ENCODE measurements around the gene CLSTN1. TPM values are rescaled to one million over a fixed set of nuclear protein-coding genes. Genes with fewer than 3 reads are reported as not detected.
"Not testable (repeated sequence)": the region's sequence is repeated elsewhere in the genome, so short reads cannot be mapped to it uniquely, and the experiment has no call there.

The CLSTN1 gene
- total and polyA plus RNA-seq, 2 of the 8 experiments (the other 6 are each of a cell fraction or from before 2014, with no cell fraction given) = 34.2 to 97.4 TPM

DNA sequence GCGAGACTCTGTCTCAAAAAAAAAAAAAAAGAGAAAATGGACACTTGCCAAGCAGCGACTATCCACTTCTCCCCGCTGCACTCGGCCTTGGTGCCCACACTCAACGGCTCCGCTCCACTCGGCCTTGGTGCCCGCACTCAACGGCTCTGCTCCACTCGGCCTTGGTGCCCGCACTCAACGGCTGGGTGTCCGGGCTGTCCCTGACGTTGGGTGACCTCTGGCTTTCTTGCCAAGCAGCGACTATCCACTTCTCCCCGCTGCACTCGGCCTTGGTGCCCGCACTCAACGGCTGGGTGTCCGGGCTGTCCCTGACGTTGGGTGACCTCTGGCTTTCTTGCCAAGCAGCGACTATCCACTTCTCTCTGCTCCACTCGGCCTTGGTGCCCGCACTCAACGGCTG lies 61.3 kb downstream of the CLSTN1 start:
- H3K79me2 ChIP-seq (ENCODE audit: control insufficient read depth in 1 of 2, insufficient read depth in 2 of 2, low read length in 2 of 2) = peaks cover 3 to 52% of the 10 kb centered on the region in 2 experiments; a peak in 2 of 4 replicates

More for the DNA sequence above, 61.3 kb downstream of the CLSTN1 start:
- H4K20me1 ChIP-seq (replicated peaks in 1 of 2; ENCODE audit: control insufficient read depth in 1 of 2, insufficient read depth in 2 of 2, low read length in 2 of 2); H2BK12ac ChIP-seq (ENCODE audit: low read depth, low read length); H3K4me2 ChIP-seq (ENCODE audit: insufficient read depth in 1 of 2, low read depth in 2 of 2, low read length in 2 of 2); H3K9ac ChIP-seq (replicated peaks in 1 of 4; ENCODE audit: extremely low read depth in 1 of 4, low read depth in 3 of 4, low read length in 3 of 4); H2BK5ac ChIP-seq (ENCODE audit: low read depth, low read length); H3K23me2 ChIP-seq (ENCODE audit: low read depth, low read length); H4K91ac ChIP-seq (replicated peaks; ENCODE audit: insufficient read length, low read length); H3K36me3 ChIP-seq (ENCODE audit: control insufficient read depth in 2 of 4, insufficient read depth in 4 of 4, low read length in 3 of 4); H3K18ac ChIP-seq (ENCODE audit: extremely low read depth, low read length); H3K27ac ChIP-seq (ENCODE audit: low read depth, low read length); H2AK5ac ChIP-seq (ENCODE audit: low read depth, low read length); H3K23ac ChIP-seq (ENCODE audit: insufficient read length); DNase-seq (ENCODE audit: low read depth in 1 of 2, low spot score in 2 of 2); H2BK15ac ChIP-seq (ENCODE audit: low read length); H2BK20ac ChIP-seq (ENCODE audit: low read length); H3K79me1 ChIP-seq (ENCODE audit: low read depth, low read length); H3K14ac ChIP-seq (ENCODE audit: insufficient read length); H4K5ac ChIP-seq (ENCODE audit: insufficient read length, low read depth, low read length); FAIRE-seq; H3K9me3 ChIP-seq (ENCODE audit: insufficient read depth in 2 of 2, low read depth in 1 of 2, low read length in 1 of 2); H3K56ac ChIP-seq (replicated peaks; ENCODE audit: insufficient read length, low read depth, low read length); H2BK120ac ChIP-seq (replicated peaks; ENCODE audit: low read depth, low read length); H3K4ac ChIP-seq (replicated peaks; ENCODE audit: insufficient read length, low read depth, low read length); H3K4me3 ChIP-seq (ENCODE audit: extremely low read depth in 1 of 4, insufficient read depth in 2 of 4, low read depth in 3 of 4, low read length in 4 of 4); H4K8ac ChIP-seq (ENCODE audit: extremely low read depth, insufficient read depth, low read length); H3K27me3 ChIP-seq (replicated peaks in 1 of 4; ENCODE audit: control insufficient read depth in 3 of 4, extremely low read depth in 1 of 4, insufficient read depth in 3 of 4, low read length in 3 of 4); H2AFZ ChIP-seq (ENCODE audit: low read length): not testable (repeated sequence)
- POLR2A ChIA-PET (ENCODE audit: partially characterized antibody) = interaction anchor here (0.6 kb wide), 1 partner anchor 46 kb away, joined by 3 read pairs; no protein-coding TSS in a partner anchor
- H3K4me1 ChIP-seq (replicated peaks in 1 of 4; ENCODE audit: control insufficient read depth in 3 of 4, insufficient read depth in 4 of 4, low read length in 3 of 4) = peaks cover 10 to 18% (median 13%) of the 10 kb centered on the region in 4 experiments
- CTCF ChIA-PET (ENCODE audit: partially characterized antibody) = interaction anchor here (0.6 to 2.3 kb wide), 5 partner anchors 8 to 147 kb away, joined by 3 to 8 read pairs (median 5); no protein-coding TSS in a partner anchor
- WGBS, 2 experiments (ENCODE audit: extremely low coverage in 1 of 2, insufficient coverage in 1 of 2, insufficient read length in 1 of 2, insufficient replicate concordance in 2 of 2, low coverage in 1 of 2, low lambda C conversion rate in 2 of 2, missing lambda C conversion rate in 1 of 2) = 94% methylated on average over 23 of the region's 25 CpGs; no CpG with 5 or more reads in 1 of the 2 experiments

All from H1 (cell line).